Stimulated activated CD8-positive, alpha-beta memory T cell treated with anti-CD3 and anti-CD28 coated beads, Interleukin-15, amount 100 ng/mL, for 4 hours (primary cell): Measurements from ENCODE around the gene GPR150.
A peak's percentile ranks its signal among the peaks of the same experiment; 100 is the strongest.
"Not testable (repeated sequence)": the region's sequence is repeated elsewhere in the genome, so short reads cannot be mapped to it uniquely, and the experiment has no call there.

Experiments
- DNase-seq, 2 donors: peaks; one replicate each; pipeline ENCODE4 v3.0.0-alpha.2; 2020; ENCODE audit warnings: low read depth in 2 of 2

Gene GPR150

DNA sequence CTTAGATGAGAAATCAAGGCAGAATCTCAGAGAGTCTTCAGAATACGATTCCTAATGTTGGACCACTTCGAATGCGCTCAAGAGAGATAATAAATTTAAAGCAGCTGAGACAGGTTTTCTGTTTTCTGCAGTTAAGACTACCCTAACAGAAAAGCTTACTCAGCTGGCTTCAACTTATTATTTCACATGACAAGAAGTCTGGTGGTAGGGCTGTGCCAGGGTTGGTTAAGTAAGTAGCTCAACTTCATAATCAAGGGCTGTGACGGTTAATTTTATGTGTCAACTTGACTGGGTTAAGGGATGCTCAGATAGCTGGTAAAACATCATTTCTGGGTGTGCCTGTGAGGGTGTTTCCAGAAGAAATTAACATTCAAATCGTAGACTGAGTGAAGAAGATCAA lies 3.8 kb downstream of the GPR150 start:
- no peak for DNase-seq

DNA sequence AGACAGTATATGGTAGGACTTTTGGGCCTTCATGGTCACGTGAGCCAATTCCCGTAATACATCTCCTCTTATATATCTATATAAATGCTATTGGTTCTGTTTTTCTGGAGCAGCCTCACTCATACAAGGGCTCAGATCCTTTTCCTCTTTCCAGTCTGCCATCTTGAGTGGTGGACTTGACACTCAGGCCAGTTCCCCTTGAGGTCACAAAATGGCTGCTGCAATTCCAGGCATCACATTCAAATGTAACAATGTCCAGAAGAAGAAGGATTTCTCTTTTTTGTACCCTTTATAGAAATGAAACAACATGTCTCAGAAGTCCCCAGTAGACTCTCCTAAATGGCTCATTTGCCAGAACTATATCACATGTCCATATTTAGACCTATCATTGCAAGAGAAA lies 4.5 kb downstream of the GPR150 start:
- no peak for DNase-seq

DNA sequence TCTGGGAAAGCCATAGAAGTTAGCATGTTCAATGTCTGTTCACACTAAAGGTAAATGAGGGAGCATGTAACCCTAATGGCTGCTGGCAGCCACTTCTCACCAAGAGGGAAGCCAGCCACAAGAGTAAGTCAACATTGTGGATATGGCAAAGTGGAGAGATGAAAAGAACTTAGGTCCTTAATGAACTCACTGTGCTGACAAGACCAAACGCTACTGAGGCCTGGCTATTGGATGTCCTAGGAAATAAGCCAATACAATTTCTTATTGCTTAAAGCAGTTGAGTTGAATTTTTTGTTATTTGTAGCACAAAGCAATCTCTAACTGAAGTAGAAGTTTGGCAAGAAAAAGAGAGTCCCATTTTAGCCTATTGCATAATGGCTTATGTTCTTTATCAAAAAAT lies 6.8 kb downstream of the GPR150 start:
- no peak for DNase-seq

DNA sequence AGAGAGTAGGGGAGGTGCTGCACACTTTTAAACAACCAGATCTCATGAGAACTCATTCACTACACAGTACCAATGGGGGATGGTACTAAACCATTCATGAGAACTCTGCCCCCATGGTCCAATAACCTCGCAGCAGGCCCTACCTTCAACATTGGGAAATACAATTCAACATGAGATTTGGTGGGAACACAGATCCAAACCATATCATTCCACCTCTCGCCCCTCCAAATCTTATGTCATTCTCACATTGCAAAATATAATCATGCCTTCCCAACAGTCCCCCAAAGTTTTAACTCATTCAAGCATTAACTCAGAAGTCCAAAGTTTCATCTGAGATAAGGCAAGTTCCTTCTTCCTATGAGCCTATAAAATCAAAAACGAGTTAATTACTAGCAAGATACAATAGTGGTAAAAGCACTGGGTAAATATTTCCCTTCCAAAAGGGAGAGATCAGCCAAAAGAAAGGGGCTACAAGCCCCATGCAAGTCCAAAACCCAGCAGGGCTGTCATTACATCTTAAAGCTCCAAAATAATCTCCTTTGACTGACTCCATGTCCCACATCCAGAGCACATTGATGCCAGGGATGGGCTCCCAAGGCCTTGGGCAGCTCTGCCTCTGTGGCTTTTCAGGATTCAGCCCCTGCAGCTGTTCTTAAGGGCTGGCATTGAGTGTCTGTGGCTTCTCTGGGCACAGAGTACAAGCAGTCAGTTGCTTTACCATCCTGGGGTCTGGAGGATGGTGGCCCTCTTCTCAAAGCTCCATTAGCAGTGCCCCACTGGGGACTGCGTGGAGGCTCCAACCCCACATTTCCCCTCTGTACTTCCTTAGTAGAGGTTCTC lies 8.3 kb downstream of the GPR150 start:
- no peak for DNase-seq

DNA sequence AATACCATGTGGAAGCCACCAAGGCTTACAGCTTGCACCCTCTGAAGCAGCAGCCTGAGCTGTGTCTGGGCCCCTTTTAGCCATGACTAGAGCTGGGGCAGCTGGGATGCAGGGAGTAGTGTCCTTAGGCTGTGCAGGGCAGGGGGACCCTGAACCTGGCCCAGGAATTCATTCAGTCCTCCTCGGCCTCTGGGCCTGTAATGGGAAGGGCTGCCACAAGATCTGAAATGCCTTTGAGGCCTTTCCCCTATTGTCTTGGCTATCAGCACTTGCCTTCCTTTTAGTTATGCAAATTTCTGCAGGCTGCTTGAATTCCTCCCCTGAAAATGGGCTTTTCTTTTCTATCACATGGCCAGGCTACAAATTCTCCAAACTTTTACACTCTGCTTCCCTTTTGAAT lies 9.0 kb downstream of the GPR150 start:
- DNase-seq, result no peak

DNA sequence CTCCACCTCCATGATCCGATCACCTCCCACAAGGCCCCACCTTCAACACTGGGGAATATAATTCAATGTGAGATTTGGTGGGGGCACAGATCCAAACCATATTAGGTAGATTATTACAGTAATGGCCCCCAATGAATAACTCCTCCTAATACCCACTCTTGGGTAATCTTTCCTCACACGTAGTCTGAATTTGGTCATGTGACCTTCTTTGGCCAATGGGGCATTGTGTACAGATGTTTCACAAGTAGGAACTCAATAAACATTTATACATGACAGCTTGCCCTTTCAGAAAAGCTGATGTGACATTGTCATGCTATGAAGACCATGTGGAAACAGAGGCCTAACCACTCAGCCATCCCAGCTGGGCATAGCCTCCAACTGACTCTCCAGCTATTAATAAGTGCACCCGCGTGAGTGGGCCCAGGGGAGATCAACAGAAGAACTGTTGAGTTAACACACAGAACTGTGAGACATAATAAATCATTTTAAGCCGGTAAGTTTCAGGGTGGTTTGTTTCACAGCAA lies 10.6 kb downstream of the GPR150 start:
- DNase-seq, result no peak

DNA sequence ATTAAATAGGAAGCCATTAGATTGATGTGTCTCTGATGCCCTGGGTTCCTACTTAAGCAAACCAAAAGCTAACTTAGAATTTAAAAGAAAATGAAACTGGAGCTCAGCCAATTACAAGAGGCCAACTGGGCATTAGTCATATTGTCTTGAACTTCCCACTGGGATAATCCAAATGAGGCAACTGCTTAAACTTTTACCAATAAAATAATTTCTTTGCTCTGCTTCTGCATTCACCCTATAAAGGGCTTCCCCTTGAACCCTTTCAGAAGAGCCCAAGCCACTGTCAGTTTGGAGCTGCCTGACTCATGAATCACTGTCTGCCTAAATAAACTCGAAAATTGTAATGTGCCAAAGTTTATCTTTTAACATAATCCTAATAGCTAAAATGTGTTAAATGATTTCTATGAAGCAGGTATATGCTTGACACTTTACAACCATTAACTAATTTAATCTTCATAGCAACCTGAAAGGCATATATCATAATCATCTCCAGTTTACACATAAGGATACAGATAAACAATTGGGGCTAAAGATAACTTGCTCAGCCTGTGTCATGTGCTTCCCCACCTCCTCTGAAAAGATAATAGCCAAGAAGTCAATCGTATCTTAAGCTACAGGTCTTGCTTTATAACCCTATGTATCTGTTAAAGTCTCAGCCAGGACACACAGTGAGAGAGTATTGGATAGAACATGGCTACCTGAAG lies 11.5 kb downstream of the GPR150 start:
- DNase-seq, result no peak

DNA sequence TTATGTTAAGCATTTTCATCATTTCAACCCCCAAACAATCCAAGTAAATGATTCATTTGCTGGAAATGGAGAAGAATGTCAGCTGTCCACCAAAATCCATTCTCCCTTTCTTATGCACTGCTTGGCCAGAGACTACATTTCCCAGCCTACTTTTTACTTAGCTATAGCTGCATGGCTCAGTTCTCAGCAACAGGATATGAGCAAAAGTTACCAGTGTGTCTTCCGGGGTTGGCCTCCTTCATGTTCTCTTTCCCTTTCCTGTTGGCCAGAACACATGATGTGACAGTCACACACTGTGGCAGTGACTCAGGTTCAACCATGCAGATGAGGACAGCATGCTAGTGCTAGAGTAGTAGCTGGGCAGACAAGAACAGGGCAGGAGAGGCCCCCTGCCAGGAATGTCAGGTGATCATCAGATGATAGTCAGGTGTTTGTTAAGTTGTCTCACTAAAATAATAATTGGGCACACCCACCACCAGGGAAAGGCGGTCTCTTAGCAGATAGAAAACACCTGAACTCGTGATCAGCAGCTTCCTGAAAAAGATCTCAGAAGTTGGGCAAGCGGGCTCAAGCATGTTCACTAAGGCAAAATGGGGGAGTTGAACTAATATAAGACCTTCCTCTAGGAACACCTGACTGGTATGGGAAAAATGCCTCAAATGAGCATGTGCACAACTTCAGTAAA lies 12.2 kb downstream of the GPR150 start:
- DNase-seq, result peak; percentile 24 to 67

DNA sequence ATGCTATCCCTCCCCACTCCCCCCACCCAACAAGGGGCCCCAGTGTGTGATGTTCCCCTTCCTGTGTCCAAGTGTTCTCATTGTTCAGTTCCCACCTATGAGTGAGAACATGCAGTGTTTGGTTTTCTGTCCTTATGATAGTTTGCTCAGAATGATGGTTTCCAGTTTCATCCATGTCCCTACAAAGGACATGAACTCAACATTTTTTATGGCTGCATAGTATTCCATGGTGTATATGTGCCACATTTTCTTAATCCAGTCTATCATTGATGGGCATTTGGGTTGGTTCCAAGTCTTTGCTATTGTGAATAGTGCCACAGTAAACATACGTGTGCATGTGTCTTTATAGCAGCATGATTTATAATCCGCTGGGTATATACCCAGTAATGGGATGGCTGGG lies 13.1 kb downstream of the GPR150 start:
- not testable (repeated sequence) for DNase-seq

DNA sequence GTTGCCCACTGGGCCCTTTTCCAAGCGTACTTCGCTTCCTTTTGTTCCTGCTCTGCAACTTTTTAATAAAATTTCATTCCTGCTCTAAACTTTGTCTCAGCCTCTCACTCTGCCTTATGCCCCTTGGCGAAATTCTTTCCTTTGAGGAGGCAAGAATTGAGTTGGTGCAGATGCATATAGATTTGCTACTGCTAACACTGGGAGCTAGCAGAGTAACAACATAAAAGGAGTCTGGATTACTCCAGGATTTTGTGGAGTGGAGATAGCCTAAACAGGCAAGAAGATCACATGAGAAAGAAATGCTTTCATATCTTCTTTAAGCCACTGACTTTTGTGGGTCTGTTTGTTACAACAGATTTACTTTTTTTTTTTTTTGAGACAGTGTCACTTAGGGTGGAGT lies 13.8 kb downstream of the GPR150 start:
- no peak for DNase-seq

DNA sequence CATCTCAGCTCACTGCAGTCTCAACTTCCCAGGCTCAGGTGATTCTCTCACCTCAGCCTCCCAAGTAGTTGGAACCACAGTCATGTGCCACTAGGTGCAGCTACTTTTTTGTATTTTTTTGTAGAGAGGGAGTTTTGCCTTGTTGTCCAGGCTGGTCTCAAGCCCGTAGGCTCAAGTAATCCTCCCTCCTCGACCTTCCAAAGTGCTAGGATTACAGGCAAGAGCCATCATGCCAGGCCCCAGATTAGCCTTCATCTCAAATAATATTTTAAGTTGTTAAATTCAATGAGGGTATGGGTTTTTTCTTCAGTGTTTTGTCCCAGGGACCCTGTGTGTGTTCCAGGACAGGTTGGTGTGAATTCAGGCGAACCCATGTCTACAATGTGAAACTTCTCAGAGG lies 14.2 kb downstream of the GPR150 start:
- no peak for DNase-seq

DNA sequence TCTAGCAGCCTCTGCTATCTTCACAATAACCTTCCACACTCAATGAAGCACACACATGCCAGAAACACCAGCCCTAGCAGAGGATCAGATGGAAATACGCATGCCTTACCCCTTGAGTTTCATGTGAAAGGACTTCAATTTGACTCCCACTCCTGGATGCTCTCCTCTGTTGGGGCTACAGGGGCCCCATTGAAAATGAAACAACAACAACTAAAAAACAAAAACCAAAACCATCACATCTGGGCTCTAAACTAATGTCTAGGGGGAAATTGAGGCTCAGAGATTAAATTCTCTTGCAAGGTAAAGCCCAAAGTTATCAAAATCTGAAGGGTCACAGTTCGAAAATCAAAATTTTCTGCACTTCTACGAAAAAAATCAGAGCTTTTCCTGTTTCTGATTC lies 18.7 kb downstream of the GPR150 start:
- no peak for DNase-seq

DNA sequence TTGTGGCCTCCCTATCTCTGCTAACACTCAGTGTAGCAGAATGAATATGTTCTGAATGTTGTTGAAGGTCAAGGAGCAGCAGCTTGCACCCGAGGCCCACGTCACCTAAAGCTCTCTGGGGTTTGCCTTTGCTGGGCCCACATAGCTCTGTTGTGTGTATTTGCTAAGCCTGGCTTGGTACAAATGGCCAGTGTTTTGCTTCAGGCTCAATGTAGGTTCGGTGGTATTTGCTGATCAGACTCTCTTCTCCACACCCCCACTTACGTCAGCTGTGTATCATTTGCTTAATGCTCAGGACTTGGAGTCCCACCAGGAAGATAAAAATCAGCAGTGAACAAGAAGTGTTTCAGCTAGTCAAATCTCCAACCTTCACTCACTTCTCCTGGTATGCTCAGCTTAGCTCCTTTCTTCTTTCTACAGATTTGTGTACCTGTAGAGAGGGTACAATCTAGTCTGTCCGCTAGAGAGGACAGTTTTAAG lies 21.9 kb downstream of the GPR150 start:
- no peak for DNase-seq

DNA sequence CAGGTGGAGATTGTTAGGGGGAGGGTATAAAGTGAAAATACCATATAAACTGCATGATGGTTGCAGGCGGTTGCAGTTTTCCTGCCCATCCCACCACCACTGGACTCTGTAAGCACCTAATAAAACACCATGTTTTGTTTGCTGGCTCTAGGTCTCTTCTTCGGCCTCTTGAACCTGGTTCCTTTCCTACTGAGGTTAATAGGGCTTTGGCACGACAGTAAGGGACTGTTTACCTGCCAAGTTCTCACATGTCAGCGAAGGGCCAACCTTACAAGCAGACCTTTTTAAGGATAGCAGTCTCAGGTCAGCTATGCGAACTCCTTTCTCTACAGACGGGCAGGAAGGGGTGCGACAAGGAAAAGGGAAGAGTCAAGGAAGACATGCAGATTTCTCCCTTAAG lies 23.3 kb downstream of the GPR150 start:
- DNase-seq, result no peak

DNA sequence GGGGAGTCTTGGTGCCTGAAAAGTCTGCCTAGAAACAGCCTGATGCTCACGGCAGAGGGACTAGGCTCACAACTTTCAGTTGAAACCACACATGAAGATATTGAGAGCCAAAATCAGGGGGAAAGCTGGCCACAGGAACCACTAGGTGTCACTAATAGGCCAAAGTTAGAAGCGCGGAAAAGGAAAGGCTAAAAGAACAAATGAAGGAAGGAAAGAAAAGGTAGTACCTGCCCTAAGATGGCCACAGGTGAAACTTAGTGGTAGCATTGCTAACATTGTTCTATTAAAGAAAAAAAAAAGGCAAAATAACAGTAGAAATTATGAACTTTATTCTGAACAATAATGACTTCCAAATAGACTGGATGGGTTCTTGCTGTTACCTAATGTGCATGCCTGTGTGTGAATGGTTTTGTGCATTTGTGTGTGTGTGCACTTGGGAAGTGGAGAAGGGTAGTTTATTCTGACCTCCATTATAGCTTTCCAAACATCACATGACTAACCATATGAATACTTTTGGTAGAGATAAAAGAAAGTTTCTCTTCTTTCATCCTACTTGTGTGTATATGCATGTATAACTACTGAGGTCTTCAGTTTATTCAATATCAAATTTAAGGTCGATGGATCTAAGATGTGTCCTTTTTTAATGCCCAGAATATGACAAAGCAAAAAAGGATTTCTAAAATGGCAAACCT lies 24.6 kb downstream of the GPR150 start:
- DNase-seq, result no peak

DNA sequence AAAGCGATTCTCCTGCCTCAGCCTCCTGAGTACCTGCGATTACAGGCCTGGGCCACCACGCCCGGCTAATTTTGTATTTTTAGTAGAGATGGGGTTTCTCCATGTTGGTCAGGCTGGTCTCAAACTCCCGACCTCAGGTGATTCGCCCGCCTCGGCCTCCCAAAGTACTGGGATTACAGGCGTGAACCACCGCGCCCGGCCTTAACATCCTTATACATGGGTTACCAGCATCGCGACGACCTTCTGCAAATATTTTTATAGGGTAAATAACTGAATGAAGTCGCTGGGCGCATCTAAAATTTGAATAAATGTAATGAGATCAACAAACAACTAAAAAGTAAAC lies 26.3 kb downstream of the GPR150 start:
- DNase-seq, result not testable (repeated sequence)

DNA sequence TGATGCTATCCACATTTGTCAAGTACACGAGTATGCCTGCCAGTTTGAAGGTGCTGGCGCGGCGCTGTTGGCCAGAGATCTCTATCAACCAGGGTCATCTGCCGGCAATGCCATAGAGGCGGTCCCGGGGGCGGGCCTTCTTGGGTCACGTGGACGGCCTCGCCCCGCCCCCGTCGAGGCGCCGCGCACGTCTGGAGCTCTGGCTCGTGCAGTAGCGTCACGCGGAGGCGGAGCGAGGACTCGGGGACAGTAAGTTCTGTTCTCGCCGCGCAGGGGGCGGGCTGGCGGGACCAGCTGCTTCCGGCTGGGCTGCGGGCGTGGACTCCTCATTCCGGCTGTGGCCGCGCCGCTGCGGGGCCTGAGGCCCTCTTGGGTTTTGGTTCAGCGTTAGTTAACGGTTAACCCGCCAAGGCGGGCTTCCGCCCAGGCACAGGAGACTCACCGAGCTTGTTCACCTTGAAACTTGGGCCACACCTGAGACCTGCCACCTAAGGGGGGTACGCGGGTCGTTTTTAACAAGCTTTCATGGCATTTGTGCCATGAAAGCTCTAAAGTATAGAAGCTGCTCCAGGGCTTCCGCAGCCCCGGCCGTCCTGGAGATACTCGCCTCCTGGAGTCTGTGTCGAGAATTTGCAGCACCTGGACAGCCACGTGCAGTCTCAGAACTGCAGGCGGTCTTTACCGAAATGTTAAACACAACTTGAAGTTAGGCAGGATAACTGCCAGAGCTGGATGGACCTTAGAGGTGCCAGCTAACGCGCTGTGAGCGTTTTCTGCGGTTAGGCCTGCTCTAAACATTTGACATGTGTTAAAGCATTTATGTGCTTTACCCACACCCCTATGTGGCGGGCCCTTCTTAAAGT lies 26.9 kb downstream of the GPR150 start, which contains the start of gene RFESD:
TSS of gene RFESD (plus strand) at position 209 of the 863 bp plus-strand sequence. CDS start 5,495 bp downstream, outside the sequence.
- peak; percentile 88 to 90 for DNase-seq

DNA sequence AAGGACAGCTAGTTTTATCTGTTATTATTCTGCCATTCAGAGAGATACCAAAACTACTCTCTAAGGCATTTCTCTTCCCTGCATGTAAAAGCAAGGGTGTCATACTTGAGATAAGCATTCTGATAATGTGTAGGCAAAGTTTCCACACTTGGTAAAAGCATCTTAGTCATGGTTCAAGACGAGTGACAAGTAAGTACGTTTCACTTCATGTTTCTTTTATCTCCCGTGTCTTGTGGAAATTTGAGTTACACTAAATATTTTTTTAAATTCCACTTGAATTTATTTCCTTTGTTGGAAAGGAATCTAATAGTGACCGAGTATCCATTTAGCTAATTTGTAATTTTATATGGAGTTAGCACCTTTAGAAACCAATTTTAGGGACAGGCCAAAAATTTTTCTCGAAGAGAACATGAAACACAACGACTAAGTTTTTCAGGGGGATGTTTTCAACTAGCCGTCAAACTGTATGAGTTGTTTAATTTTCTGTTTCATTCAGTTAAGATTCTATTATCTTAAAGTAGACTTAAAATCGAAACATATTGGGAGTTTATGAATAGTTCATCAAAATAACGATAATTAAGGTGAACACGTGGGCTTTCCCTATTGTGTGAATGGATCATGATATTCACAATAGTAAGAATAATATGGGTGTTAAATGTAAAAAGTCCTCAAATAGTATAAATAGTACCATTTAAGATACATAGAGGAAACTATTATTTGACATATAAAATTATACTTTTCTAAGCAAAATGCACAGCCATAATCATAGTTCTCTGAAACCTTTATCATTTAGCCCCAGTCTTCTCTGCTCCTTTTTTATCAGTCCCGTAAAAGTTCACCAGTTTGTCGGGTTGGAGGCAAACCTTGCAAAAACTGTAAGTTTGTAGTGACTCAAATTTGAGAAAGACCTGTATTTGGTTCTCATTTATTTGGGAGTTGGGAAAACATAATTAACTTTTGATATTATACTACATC lies 28.3 kb downstream of the GPR150 start:
- no peak for DNase-seq

DNA sequence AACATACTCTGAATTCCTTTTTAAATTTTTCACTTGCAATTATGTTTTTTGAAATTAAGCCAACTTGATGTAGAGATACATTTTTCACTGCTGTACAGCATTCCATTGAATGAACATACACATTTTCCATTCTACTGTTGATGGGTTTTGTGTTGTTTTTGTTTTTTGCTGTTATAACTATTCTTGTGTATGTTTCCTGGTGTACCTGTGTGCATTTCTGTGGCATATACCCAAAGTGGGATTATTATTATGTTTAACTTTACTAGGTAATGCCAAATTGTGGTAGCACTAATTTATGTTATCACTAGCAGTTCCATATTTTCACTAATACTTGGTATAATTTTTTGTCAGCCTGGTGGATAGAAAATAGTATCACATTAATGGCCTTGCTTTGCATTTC lies 29.4 kb downstream of the GPR150 start:
- no peak for DNase-seq
